Hepatocyte (in vitro differentiated cells): ENCODE data around the gene PDE1C. TPM values are rescaled to one million over a fixed set of nuclear protein-coding genes. Genes with fewer than 3 reads are reported as not detected.

Source experiments
- DNase-seq: peaks from one replicate; pipeline ENCODE4 v3.0.0-alpha.2; 2016; ENCODE audit warnings: low spot score
- H2AFZ ChIP-seq: fragments of 200-600 bp; sonication (generic); 2 replicates; pipeline ENCODE4 v1.6.0; 2016; ENCODE audit warnings: antibody characterized with exemption, mild to moderate bottlenecking
- H3K27ac ChIP-seq: fragments of 200-600 bp; sonication (generic); 2 replicates; pipeline ENCODE4 v1.5.1; 2016; ENCODE audit warnings: mild to moderate bottlenecking
- H3K27me3 ChIP-seq: fragments of 200-600 bp; sonication (generic); 2 replicates; pipeline ENCODE4 v1.6.1; 2016
- H3K36me3 ChIP-seq: fragments of 200-600 bp; sonication (generic); replicated peaks from 2 replicates; pipeline ENCODE4 v1.5.1; 2016; ENCODE audit warnings: low read depth; ENCODE audit not compliant: insufficient read depth
- H3K4me1 ChIP-seq: fragments of 200-600 bp; sonication (generic); 2 replicates; pipeline ENCODE4 v1.5.1; 2016; ENCODE audit warnings: mild to moderate bottlenecking, moderate library complexity; ENCODE audit not compliant: insufficient read depth
- H3K4me2 ChIP-seq: fragments of 200-600 bp; sonication (generic); 2 replicates; pipeline ENCODE4 v1.6.0; 2016
- H3K4me3 ChIP-seq: fragments of 200-600 bp; sonication (generic); 2 replicates; pipeline ENCODE4 v1.5.1; 2016; ENCODE audit warnings: mild to moderate bottlenecking
- H3K79me2 ChIP-seq: fragments of 200-600 bp; sonication (generic); 2 replicates; pipeline ENCODE4 v1.6.0; 2017; ENCODE audit warnings: mild to moderate bottlenecking
- H3K9me2 ChIP-seq: fragments of 200-600 bp; sonication (generic); replicated peaks from 2 replicates; pipeline ENCODE4 v1.6.0; 2017; ENCODE audit warnings: mild to moderate bottlenecking; ENCODE audit not compliant: insufficient read depth
- H3K9me3 ChIP-seq: fragments of 200-600 bp; sonication (generic); 2 replicates; pipeline ENCODE4 v1.5.1; 2016; ENCODE audit warnings: low read depth, mild to moderate bottlenecking
- H4K20me1 ChIP-seq: fragments of 200-600 bp; sonication (generic); 2 replicates; pipeline ENCODE4 v1.6.0; 2016; ENCODE audit warnings: mild to moderate bottlenecking; ENCODE audit not compliant: insufficient read depth, poor library complexity, severe bottlenecking
- EZH2 ChIP-seq: fragments of 200-600 bp; sonication (generic); IDR thresholded peaks from 2 replicates; pipeline ENCODE4 v1.6.1; 2016; ENCODE audit warnings: antibody characterized with exemption, mild to moderate bottlenecking, borderline replicate concordance
- EZH2phosphoT487 ChIP-seq: fragments of 200-600 bp; sonication (generic); IDR thresholded peaks from one replicate; pipeline ENCODE4 v1.6.1; 2018; ENCODE audit warnings: antibody characterized with exemption, mild to moderate bottlenecking, low read depth, moderate library complexity; ENCODE audit not compliant: unreplicated experiment, severe bottlenecking
- WGBS: methylation state at CpG from one replicate; pipeline ENCODE4 v1.1.6; 2016; ENCODE audit warnings: low lambda C conversion rate; ENCODE audit errors: missing lambda C conversion rate; 5-methylcytosine and 5-hydroxymethylcytosine counted together
- polyA plus RNA-seq: library from polyadenylated mRNA; unstranded; fragments of >200 nt; fragmentation: Nextera tagmentation; extraction: Ambion mirVana; gene quantifications from 2 replicates; pipeline ENCODE4 v1.2.1, GENCODE V29; 2016
- total RNA-seq: library from RNA; depleted of rRNA; stranded (reverse); fragments of >200 nt; gene quantifications from 2 replicates; pipeline ENCODE4 v1.2.3, GENCODE V29; 2014
- TF ChIP-seq, protein P1 (sequence below): fragments of 200-600 bp; sonication (generic); IDR thresholded peaks from 2 replicates; pipeline ENCODE4 v1.5.1; 2016; ENCODE audit warnings: antibody characterized with exemption, mild to moderate bottlenecking; ENCODE audit not compliant: poor library complexity

Gene PDE1C
- total and polyA plus RNA-seq, 2 experiments from 2014 or later = 1.8 to 5.0 TPM

DNA sequence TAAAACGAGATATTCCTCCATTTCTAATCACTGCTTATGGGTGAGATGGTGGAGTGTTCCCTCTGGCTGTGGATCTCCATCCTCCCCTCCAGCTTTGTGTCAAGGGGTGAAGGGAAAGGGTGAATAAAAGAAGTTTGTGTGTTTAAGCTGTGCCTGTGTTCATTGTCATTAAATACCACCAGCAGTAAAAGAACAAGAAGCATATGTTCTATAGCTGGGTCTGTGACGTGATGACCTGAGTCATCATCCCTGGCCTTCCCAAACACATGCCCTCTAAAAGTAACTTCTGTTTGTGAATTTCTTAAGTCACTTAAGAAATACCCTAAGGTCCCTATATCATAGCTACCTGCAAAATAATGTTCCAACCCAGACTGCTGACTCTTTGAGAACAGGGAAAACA lies 278.3 kb downstream of the PDE1C start:
- H3K27me3 ChIP-seq = no peaks in the 10 kb centered on the region
- no peaks in the 10 kb centered on the region for H3K79me2 ChIP-seq
- no peak overlapping the region for H3K4me2 ChIP-seq
- H3K9me3 ChIP-seq = no peaks in the 10 kb centered on the region
- TF ChIP-seq, protein P1, sequence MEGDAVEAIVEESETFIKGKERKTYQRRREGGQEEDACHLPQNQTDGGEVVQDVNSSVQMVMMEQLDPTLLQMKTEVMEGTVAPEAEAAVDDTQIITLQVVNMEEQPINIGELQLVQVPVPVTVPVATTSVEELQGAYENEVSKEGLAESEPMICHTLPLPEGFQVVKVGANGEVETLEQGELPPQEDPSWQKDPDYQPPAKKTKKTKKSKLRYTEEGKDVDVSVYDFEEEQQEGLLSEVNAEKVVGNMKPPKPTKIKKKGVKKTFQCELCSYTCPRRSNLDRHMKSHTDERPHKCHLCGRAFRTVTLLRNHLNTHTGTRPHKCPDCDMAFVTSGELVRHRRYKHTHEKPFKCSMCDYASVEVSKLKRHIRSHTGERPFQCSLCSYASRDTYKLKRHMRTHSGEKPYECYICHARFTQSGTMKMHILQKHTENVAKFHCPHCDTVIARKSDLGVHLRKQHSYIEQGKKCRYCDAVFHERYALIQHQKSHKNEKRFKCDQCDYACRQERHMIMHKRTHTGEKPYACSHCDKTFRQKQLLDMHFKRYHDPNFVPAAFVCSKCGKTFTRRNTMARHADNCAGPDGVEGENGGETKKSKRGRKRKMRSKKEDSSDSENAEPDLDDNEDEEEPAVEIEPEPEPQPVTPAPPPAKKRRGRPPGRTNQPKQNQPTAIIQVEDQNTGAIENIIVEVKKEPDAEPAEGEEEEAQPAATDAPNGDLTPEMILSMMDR = no peak
- TF ChIP-seq EZH2 (no peak), EZH2phosphoT487 (no peak)
- H2AFZ ChIP-seq = no peak overlapping the region
- no peak for DNase-seq
- no peak overlapping the region for H3K27ac ChIP-seq
- H3K4me3 ChIP-seq = no peak overlapping the region
- no peaks in the 10 kb centered on the region for H3K9me2 ChIP-seq
- no peaks in the 10 kb centered on the region for H3K36me3 ChIP-seq
- 75% methylated on average over 2 of the region's 2 CpGs for WGBS
- no peaks in the 10 kb centered on the region for H4K20me1 ChIP-seq
- no peaks in the 10 kb centered on the region for H3K4me1 ChIP-seq

DNA sequence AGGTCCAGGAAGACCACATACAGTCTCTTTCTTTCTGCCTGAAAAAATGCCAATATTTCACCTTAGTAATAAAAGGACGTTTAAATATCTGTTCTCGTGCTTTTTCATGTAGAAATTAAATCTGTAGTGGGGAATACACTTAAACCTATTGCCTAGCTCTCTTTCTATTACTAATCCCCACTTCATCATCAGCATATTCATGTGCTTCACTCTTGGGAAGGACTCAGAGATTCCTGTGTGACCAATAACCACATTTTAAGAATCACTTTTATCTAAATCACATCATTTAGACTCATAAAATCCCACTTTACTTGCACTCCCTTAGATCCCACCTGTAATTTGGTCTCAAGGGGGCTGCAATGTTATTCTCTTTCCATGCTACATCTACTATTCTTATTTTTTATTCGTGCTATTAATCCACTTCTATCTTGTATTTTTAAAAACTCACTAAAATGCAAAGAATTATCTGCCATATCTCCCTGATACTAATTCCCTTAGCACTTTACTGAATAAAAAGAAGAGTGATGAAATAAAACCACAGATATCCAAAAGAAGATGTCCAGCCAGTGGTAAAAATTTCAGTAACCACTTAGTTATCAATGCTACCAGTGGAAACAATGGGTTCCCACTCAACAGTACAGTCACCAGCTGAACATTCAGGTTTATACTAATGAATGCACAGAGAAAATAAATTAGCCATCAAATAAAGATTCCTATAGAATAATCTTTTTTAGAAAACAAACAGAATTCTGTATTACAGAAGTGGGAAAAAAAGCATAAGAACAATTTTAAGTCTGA lies 281.1 kb downstream of the PDE1C start:
- Histone ChIP-seq H3K27ac (no peak overlapping the region), H3K4me2 (no peak overlapping the region), H3K79me2 (no peaks in the 10 kb centered on the region), H2AFZ (no peak overlapping the region), H3K27me3 (no peaks in the 10 kb centered on the region), H3K36me3 (no peaks in the 10 kb centered on the region), H3K9me3 (no peaks in the 10 kb centered on the region), H3K4me1 (no peaks in the 10 kb centered on the region), H4K20me1 (no peaks in the 10 kb centered on the region), H3K4me3 (no peak overlapping the region), H3K9me2 (no peaks in the 10 kb centered on the region)
- no peak for TF ChIP-seq EZH2phosphoT487
- TF ChIP-seq, protein P1 = no peak
- TF ChIP-seq EZH2 = no peak
- no peak for DNase-seq
- 66% methylated on average over 3 of the region's 3 CpGs for WGBS

DNA sequence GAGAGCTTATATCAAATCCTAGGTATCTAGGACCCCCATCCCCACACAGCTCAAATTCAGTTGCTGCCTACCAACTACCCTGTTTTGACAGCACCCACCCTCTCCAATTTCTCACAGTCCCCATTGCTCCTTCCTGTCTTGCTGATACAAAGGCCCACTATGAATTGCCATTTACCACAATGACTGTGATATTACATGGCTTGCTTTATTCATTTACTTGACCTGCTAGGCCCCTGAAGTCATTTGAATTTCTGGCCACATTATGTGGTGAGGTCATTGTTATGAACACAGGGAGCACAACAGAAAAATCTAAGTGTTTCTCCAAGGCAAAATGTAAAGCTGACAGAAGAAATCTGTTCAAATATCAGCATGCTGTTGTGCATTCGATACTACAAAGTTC lies 281.8 kb downstream of the PDE1C start:
- Histone ChIP-seq H3K27ac (no peak overlapping the region), H3K4me1 (no peaks in the 10 kb centered on the region), H3K27me3 (no peaks in the 10 kb centered on the region), H3K79me2 (no peaks in the 10 kb centered on the region), H3K4me3 (no peak overlapping the region), H4K20me1 (no peaks in the 10 kb centered on the region), H3K36me3 (no peaks in the 10 kb centered on the region), H3K4me2 (no peak overlapping the region), H2AFZ (no peak overlapping the region), H3K9me3 (no peaks in the 10 kb centered on the region), H3K9me2 (no peaks in the 10 kb centered on the region)
- no peak for DNase-seq
- TF ChIP-seq EZH2phosphoT487 (no peak), EZH2 (no peak)
- TF ChIP-seq, protein P1 = no peak
- WGBS = 94% methylated on average over 1 of the region's 1 CpG
